Vagina (tissue), 2 donors: ENCODE data around the gene STH. TPM values are rescaled to one million over a fixed set of nuclear protein-coding genes. Genes with fewer than 3 reads are reported as not detected.
"Not testable (repeated sequence)": the region's sequence is repeated elsewhere in the genome, so short reads cannot be mapped to it uniquely, and the experiment has no call there.

Experiments
- DNase-seq, 2 donors: peaks; one replicate each; pipeline ENCODE4 v3.0.0-alpha.2; 2017; ENCODE audit errors: extremely low spot score in 2 of 2
- H3K27ac ChIP-seq: fragments of 200-600 bp; sonication (generic); one replicate; pipeline ENCODE4 v1.5.1; 2019
- H3K27me3 ChIP-seq: fragments of 200-600 bp; sonication (generic); one replicate; pipeline ENCODE4 v1.5.1; 2019
- H3K36me3 ChIP-seq, 2 donors: fragments of 200-600 bp; sonication (generic); one replicate each; pipeline ENCODE4 v1.5.1; 2017 to 2019
- H3K4me1 ChIP-seq: fragments of 200-600 bp; sonication (generic); one replicate; pipeline ENCODE4 v1.5.1; 2019
- H3K4me3 ChIP-seq, 2 donors: fragments of 200-600 bp; sonication (generic); 1 replicate in 1 of 2; 2 replicates in 1 of 2; pipeline ENCODE4 v1.5.1; 2016 to 2019
- H3K9me3 ChIP-seq: fragments of 200-600 bp; sonication (generic); one replicate; pipeline ENCODE4 v1.5.1; 2019
- POLR2A ChIP-seq, 2 donors: fragments of 450-650 bp; IDR thresholded peaks; one replicate each; pipeline ENCODE4 v1.6.1; 2017; ENCODE audit warnings: antibody characterized with exemption in 2 of 2, mild to moderate bottlenecking in 2 of 2, moderate library complexity in 2 of 2
- POLR2AphosphoS5 ChIP-seq, 2 donors: sonication (generic); formaldehyde crosslinking; IDR thresholded peaks; one replicate each; pipeline ENCODE4 v1.9.0; 2017; ENCODE audit warnings: antibody characterized with exemption in 2 of 2, mild to moderate bottlenecking in 2 of 2, low read depth in 1 of 2; ENCODE audit not compliant: insufficient read depth in 1 of 2
- intact Hi-C: fragments of 100-400 bp; cut with DNase I; formaldehyde crosslinking; loops from one replicate; pipeline ENCODE4 v1.15.1; 2023
- total RNA-seq: library from RNA; depleted of rRNA; stranded (reverse); fragments of >200 nt; gene quantifications from one replicate; pipeline ENCODE4 v1.2.3, GENCODE V29; 2016
- TF ChIP-seq, protein P1 (sequence below), 3 experiments: fragments of 450-650 bp in 2 of 3; fragments of 200-600 bp in 1 of 3; sonication (generic) in 1 of 3; IDR thresholded peaks; one replicate each; pipeline ENCODE4 v1.5.1; 2017 to 2019; ENCODE audit warnings: antibody characterized with exemption in 3 of 3, mild to moderate bottlenecking in 2 of 3, moderate library complexity in 2 of 3

The STH gene
- total RNA-seq, 1 donor from 2014 or later: not detected

DNA sequence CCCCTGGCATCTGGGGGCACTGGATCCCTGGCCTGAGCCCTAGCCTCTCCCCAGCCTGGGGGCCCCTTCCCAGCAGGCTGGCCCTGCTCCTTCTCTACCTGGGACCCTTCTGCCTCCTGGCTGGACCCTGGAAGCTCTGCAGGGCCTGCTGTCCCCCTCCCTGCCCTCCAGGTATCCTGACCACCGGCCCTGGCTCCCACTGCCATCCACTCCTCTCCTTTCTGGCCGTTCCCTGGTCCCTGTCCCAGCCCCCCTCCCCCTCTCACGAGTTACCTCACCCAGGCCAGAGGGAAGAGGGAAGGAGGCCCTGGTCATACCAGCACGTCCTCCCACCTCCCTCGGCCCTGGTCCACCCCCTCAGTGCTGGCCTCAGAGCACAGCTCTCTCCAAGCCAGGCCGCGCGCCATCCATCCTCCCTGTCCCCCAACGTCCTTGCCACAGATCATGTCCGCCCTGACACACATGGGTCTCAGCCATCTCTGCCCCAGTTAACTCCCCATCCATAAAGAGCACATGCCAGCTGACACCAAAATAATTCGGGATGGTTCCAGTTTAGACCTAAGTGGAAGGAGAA, 13.5 kb downstream of the STH start:
- H3K27me3 ChIP-seq: no peaks in the 10 kb centered on the region
- H3K27ac ChIP-seq: no peak overlapping the region
- H3K36me3 ChIP-seq: no peaks in the 10 kb centered on the region
- TF ChIP-seq, protein P1, sequence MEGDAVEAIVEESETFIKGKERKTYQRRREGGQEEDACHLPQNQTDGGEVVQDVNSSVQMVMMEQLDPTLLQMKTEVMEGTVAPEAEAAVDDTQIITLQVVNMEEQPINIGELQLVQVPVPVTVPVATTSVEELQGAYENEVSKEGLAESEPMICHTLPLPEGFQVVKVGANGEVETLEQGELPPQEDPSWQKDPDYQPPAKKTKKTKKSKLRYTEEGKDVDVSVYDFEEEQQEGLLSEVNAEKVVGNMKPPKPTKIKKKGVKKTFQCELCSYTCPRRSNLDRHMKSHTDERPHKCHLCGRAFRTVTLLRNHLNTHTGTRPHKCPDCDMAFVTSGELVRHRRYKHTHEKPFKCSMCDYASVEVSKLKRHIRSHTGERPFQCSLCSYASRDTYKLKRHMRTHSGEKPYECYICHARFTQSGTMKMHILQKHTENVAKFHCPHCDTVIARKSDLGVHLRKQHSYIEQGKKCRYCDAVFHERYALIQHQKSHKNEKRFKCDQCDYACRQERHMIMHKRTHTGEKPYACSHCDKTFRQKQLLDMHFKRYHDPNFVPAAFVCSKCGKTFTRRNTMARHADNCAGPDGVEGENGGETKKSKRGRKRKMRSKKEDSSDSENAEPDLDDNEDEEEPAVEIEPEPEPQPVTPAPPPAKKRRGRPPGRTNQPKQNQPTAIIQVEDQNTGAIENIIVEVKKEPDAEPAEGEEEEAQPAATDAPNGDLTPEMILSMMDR (IDR thresholded peaks at IDR 0.05): no peak
- TF ChIP-seq POLR2AphosphoS5 (IDR thresholded peaks at IDR 0.05; ENCODE audit: insufficient read depth in 1 of 2, low read depth in 1 of 2) (no peak), POLR2A (IDR thresholded peaks at IDR 0.05) (no peak)
- no peak for DNase-seq
- intact Hi-C loops: no loop called here
- no peaks in the 10 kb centered on the region for H3K9me3 ChIP-seq
- peaks cover 12% of the 10 kb centered on the region for H3K4me1 ChIP-seq
- no peak overlapping the region for H3K4me3 ChIP-seq

DNA sequence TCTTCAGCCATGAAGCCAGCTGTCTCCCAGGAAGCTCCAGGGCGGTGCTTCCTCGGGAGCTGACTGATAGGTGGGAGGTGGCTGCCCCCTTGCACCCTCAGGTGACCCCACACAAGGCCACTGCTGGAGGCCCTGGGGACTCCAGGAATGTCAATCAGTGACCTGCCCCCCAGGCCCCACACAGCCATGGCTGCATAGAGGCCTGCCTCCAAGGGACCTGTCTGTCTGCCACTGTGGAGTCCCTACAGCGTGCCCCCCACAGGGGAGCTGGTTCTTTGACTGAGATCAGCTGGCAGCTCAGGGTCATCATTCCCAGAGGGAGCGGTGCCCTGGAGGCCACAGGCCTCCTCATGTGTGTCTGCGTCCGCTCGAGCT, 14.1 kb downstream of the STH start:
- Histone ChIP-seq H3K4me3 (no peak overlapping the region), H3K36me3 (no peaks in the 10 kb centered on the region), H3K4me1 (peaks cover 12% of the 10 kb centered on the region), H3K27me3 (no peaks in the 10 kb centered on the region), H3K27ac (no peak overlapping the region), H3K9me3 (no peaks in the 10 kb centered on the region)
- TF ChIP-seq POLR2A (IDR thresholded peaks at IDR 0.05) (no peak), POLR2AphosphoS5 (IDR thresholded peaks at IDR 0.05; ENCODE audit: insufficient read depth in 1 of 2, low read depth in 1 of 2) (no peak)
- TF ChIP-seq, protein P1 (IDR thresholded peaks at IDR 0.05): no peak
- intact Hi-C loops: no loop called here
- DNase-seq: no peak

DNA sequence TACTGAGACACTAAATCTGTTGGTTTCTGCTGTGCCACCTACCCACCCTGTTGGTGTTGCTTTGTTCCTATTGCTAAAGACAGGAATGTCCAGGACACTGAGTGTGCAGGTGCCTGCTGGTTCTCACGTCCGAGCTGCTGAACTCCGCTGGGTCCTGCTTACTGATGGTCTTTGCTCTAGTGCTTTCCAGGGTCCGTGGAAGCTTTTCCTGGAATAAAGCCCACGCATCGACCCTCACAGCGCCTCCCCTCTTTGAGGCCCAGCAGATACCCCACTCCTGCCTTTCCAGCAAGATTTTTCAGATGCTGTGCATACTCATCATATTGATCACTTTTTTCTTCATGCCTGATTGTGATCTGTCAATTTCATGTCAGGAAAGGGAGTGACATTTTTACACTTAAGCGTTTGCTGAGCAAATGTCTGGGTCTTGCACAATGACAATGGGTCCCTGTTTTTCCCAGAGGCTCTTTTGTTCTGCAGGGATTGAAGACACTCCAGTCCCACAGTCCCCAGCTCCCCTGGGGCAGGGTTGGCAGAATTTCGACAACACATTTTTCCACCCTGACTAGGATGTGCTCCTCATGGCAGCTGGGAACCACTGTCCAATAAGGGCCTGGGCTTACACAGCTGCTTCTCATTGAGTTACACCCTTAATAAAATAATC, 14.6 kb downstream of the STH start:
- TF ChIP-seq POLR2AphosphoS5 (IDR thresholded peaks at IDR 0.05; ENCODE audit: insufficient read depth in 1 of 2, low read depth in 1 of 2) (no peak), POLR2A (IDR thresholded peaks at IDR 0.05) (no peak)
- TF ChIP-seq, protein P1 (IDR thresholded peaks at IDR 0.05): no peak
- intact Hi-C loops: no loop called here

DNA sequence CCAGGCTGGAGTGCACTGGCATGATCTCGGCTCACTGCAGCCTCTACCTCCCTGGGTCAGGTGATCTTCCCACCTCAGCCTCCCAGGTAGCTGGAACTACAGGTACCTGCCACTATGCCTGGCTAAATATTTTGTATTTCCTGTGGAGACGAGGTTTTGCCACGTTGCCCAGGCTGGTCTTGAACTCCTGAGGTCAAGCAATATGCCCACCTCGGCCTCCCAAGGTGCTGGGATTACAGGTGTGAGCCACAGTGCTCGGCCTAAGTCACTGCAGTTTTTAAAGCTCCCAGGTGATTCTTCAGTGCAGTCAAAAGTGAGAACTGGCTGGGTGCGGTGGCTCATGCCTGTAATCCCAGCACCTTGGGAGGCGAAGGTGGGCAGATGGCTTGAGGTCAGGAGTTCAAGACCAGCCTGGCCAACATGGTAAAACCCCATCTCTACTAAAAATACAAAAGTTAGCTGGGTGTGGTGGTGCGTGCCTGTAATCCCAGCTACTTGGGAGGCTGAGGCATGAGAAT, 20.4 kb downstream of the STH start:
- H3K36me3 ChIP-seq, intact Hi-C loops, H3K4me1 ChIP-seq, H3K4me3 ChIP-seq, H3K27me3 ChIP-seq, H3K27ac ChIP-seq, H3K9me3 ChIP-seq, DNase-seq: not testable (repeated sequence)

More for the DNA sequence above, 14.6 kb downstream of the STH start:
- peaks cover 12% of the 10 kb centered on the region for H3K4me1 ChIP-seq
- DNase-seq: no peak
- H3K27me3 ChIP-seq: no peaks in the 10 kb centered on the region
- H3K27ac ChIP-seq: no peak overlapping the region
- no peak overlapping the region for H3K4me3 ChIP-seq
- H3K9me3 ChIP-seq: no peaks in the 10 kb centered on the region
- H3K36me3 ChIP-seq: no peaks in the 10 kb centered on the region

DNA sequence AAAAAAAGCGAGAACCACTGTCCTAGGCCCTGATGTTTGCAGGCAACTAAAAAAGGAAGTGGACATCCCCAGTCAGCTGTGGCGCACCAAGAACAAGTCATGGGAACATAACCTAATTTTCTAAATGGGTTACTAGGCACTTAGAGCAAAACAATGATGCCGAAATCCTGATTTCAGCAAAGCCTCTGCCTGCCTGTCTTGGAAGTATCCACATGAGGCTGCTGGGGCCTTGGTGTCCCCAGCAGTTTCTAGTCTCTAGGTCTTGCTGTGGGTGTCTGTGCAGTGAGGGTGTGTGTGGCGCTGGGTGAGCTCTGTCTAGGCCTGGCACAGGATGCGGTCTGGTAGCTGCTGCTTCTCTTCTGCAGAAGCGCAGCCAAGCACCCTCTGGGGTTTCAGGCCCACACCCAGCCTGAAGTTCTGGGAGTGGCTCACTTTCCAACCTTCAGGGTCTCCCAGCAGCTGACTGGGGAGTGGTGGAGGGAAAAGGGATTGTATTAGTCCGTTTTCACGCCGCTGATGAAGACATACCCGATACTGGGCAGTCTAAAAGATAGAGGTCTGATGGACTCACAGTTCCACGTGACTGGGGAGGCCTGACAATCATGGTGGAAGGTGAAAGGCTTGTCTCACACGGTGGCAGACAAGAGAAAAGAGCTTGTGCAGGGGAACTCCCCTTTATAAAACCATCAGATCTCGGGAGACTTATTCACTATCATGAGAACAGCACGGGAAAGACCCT, 21.1 kb downstream of the STH start:
- Histone ChIP-seq H3K27ac (no peak overlapping the region), H3K4me1 (no peaks in the 10 kb centered on the region)
- no peak for DNase-seq

More for the DNA sequence above, 21.1 kb downstream of the STH start:
- H3K4me3 ChIP-seq: no peak overlapping the region
- intact Hi-C loops: no loop called here
- no peaks in the 10 kb centered on the region for H3K27me3 ChIP-seq
- H3K9me3 ChIP-seq: no peaks in the 10 kb centered on the region
- H3K36me3 ChIP-seq: no peaks in the 10 kb centered on the region
- no peak for TF ChIP-seq POLR2A (IDR thresholded peaks at IDR 0.05)
- no peak for TF ChIP-seq POLR2AphosphoS5 (IDR thresholded peaks at IDR 0.05; ENCODE audit: insufficient read depth in 1 of 2, low read depth in 1 of 2)
- TF ChIP-seq, protein P1 (IDR thresholded peaks at IDR 0.05): no peak
